Measurements from ENCODE around the gene NUMB.
A peak's percentile ranks its signal among the peaks of the same experiment; 100 is the strongest.

The NUMB gene

DNA sequence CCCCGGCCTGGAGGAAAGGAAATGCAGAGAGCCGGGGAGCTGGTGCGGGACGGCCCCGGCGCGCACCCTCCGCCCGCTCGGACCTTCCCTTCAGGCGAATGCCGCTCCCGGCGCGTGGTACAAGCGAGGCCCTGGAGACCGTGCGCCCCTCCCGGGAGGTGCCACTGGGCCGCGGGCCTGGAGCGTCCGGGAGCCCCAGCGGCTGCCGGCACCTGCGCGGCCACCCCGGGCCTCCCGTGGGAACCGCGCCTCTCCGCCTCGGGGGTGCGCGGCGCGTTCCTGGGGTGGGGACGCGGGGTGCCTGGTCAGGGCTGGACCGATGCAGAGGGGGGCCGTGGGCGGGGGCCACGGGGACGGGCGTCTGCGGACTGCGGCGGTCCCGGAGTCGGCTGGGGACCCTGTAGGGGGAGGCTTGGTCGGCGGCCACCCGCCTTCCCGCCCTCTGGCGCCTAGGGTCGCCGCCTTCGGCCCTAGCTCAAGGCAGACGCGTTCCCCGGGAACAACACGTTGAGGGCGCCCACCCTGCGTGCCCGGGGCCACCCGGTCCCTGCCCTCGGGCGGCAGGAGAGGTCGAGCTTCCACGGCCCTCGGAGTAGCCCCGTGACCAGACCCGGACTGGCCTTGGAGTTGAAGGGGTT, 220.4 kb downstream of the NUMB start:
- Histone ChIP-seq H3K9me3 (ENCODE audit: control insufficient read depth in 2 of 2, low read length in 2 of 2) (no peaks in the 10 kb centered on the region), H3K27ac (ENCODE audit: low read length) (peak overlapping the region; percentile 55), H3K9ac (ENCODE audit: low read length in 2 of 2) (peak overlapping the region; percentile 12 to 62), H3K36me3 (ENCODE audit: control insufficient read depth in 2 of 2, insufficient read depth in 2 of 2, low read length in 2 of 2) (no peaks in the 10 kb centered on the region), H3K27me3 (ENCODE audit: control insufficient read depth in 1 of 2, insufficient read depth in 2 of 2, low read length in 2 of 2) (peaks cover 2 to 4% of the 10 kb centered on the region in 2 donors), H3K4me3 (ENCODE audit: low read length in 2 of 2) (peak overlapping the region; percentile 12 to 73), H3K4me1 (ENCODE audit: control insufficient read depth, insufficient read depth, low read length) (peaks cover 59% of the 10 kb centered on the region)

DNA sequence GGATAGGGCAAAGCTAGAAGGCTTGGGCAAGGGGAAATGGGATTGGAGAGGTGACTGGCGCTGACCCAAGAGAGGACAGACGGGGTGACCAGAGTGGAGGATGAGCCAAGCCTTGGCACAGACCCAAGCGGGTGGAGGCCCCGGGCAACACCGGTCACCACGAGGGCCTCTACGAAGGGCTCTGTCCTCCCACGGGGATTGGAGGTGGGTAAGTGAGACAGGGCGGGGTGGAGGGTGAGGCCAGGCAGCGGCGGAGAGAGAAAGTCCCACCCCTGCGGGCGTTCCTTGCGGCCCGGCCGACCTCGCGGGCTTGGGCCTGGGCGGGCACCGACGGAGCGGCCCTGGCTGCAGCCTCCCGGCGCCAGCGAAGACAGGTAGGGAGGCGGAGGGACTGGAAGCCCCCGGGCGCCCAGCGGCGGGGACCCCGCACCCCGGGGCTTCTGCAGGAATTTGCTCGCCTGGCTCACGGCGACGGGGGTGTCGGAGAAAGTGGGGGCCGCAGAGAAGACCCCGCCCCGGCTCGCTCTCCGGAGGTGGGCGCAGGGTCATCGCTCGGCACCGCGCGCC, 221.0 kb downstream of the NUMB start, which contains the start of gene PAPLN:
PAPLN (plus strand) TSS at position 288 of the 567 bp plus-strand sequence. CDS start 2,273 bp downstream, outside the sequence.
- peaks cover 2 to 4% of the 10 kb centered on the region in 2 donors for H3K27me3 ChIP-seq (ENCODE audit: control insufficient read depth in 1 of 2, insufficient read depth in 2 of 2, low read length in 2 of 2)
- peak within 1 kb of the TSS; percentile 46 to 73 for H3K4me3 ChIP-seq (ENCODE audit: low read length in 2 of 2)
- peak within 1 kb of the TSS; percentile 12 to 62 for H3K9ac ChIP-seq (ENCODE audit: low read length in 2 of 2)
- no peaks in the 10 kb centered on the region for H3K36me3 ChIP-seq (ENCODE audit: control insufficient read depth in 2 of 2, insufficient read depth in 2 of 2, low read length in 2 of 2)
- no peaks in the 10 kb centered on the region for H3K9me3 ChIP-seq (ENCODE audit: control insufficient read depth in 2 of 2, low read length in 2 of 2)
- peak within 1 kb of the TSS; percentile 55 for H3K27ac ChIP-seq (ENCODE audit: low read length)
- peaks cover 62% of the 10 kb centered on the region for H3K4me1 ChIP-seq (ENCODE audit: control insufficient read depth, insufficient read depth, low read length)

DNA sequence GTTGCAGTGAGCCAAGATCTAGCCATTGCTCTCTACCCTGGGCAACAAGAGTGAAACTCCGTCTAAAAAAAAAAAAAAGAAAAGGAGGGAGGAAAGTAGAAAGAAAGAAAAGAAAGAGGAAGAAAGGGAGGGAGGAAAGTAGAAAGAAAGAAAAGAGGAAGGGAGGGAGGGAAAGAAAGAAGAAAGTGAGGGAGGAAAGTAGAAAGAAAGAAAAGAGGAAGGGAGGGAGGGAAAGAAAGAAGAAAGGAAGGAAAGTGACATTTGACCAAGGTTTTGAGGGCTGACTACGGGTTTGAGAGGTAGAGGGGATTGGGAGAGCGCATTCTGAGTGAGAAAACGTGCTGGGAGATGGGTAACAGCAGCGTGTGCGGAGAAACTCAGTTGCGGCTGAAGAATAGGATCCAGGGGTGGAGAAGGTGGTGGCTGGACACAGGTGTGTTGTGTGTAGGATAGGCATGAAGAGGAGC, 221.6 kb downstream of the NUMB start:
- peak overlapping the region; percentile 46 to 73 for H3K4me3 ChIP-seq (ENCODE audit: low read length in 2 of 2)
- H3K9me3 ChIP-seq (ENCODE audit: control insufficient read depth in 2 of 2, low read length in 2 of 2), result no peaks in the 10 kb centered on the region
- peaks cover 2 to 4% of the 10 kb centered on the region in 2 donors for H3K27me3 ChIP-seq (ENCODE audit: control insufficient read depth in 1 of 2, insufficient read depth in 2 of 2, low read length in 2 of 2)
- no peak overlapping the region for H3K27ac ChIP-seq (ENCODE audit: low read length)
- peaks cover 59% of the 10 kb centered on the region for H3K4me1 ChIP-seq (ENCODE audit: control insufficient read depth, insufficient read depth, low read length)
- H3K9ac ChIP-seq (ENCODE audit: low read length in 2 of 2), result no peak overlapping the region
- no peaks in the 10 kb centered on the region for H3K36me3 ChIP-seq (ENCODE audit: control insufficient read depth in 2 of 2, insufficient read depth in 2 of 2, low read length in 2 of 2)

DNA sequence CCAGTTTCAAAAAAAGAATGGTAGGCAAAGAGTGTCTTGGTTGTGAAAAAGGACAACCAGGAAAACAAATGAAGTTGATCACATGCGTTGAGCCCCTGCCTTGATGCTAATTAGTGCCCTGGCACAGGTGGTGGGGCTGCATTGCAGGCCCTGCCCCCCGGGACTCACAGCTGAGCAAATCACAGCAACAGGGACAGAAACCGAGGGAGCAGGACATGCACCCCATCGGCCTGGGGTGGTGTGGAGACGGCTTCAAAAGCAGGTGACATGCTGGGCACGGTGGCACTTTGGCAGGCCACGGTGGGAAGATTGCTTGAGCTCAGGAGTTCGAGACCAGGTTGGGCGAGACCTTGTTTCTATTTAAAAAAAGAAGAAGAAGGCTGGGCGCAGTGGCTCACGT, 222.2 kb downstream of the NUMB start:
- no peaks in the 10 kb centered on the region for H3K9me3 ChIP-seq (ENCODE audit: control insufficient read depth in 2 of 2, low read length in 2 of 2)
- peaks cover 2 to 4% of the 10 kb centered on the region in 2 donors for H3K27me3 ChIP-seq (ENCODE audit: control insufficient read depth in 1 of 2, insufficient read depth in 2 of 2, low read length in 2 of 2)
- H3K4me3 ChIP-seq (ENCODE audit: low read length in 2 of 2), result no peak overlapping the region
- peaks cover 53% of the 10 kb centered on the region for H3K4me1 ChIP-seq (ENCODE audit: control insufficient read depth, insufficient read depth, low read length)
- no peaks in the 10 kb centered on the region for H3K36me3 ChIP-seq (ENCODE audit: control insufficient read depth in 2 of 2, insufficient read depth in 2 of 2, low read length in 2 of 2)
- H3K27ac ChIP-seq (ENCODE audit: low read length), result no peak overlapping the region
- H3K9ac ChIP-seq (ENCODE audit: low read length in 2 of 2), result no peak overlapping the region

DNA sequence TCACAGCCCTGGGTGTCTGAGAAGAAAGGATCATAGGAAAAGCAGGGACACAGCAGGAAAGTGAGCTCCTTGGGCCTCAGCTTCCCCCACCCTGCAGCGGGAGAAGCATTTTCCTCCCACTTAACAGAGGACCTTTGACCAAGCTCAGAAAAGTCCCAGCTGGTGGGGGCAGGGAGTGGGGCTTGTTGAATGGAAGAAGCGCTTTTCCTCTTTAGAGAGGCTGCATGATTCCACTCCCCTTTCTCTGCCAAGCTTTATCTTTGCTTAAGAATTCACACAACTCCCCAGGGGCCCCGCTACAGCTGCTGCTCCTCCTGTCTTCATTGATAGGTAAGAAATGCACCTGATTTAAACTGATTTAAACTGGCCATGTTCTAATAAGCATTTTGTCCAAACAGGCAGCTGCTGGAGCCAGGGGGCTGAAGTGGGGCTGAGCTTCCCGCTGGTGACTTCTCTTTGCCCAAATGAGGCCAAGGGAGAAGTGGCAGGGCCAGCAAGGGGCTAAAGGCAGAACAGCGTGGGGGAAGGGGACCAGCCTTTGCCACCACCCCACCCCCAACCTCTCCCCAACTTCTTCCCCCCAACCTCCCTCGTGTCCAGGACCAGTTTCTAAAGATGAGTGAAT, 222.7 kb downstream of the NUMB start:
- Histone ChIP-seq H3K9me3 (ENCODE audit: control insufficient read depth in 2 of 2, low read length in 2 of 2) (no peaks in the 10 kb centered on the region), H3K9ac (ENCODE audit: low read length in 2 of 2) (no peak overlapping the region), H3K27ac (ENCODE audit: low read length) (no peak overlapping the region), H3K4me3 (ENCODE audit: low read length in 2 of 2) (no peak overlapping the region), H3K27me3 (ENCODE audit: control insufficient read depth in 1 of 2, insufficient read depth in 2 of 2, low read length in 2 of 2) (peaks cover 2 to 4% of the 10 kb centered on the region in 2 donors), H3K36me3 (ENCODE audit: control insufficient read depth in 2 of 2, insufficient read depth in 2 of 2, low read length in 2 of 2) (no peaks in the 10 kb centered on the region), H3K4me1 (ENCODE audit: control insufficient read depth, insufficient read depth, low read length) (peaks cover 49% of the 10 kb centered on the region)

DNA sequence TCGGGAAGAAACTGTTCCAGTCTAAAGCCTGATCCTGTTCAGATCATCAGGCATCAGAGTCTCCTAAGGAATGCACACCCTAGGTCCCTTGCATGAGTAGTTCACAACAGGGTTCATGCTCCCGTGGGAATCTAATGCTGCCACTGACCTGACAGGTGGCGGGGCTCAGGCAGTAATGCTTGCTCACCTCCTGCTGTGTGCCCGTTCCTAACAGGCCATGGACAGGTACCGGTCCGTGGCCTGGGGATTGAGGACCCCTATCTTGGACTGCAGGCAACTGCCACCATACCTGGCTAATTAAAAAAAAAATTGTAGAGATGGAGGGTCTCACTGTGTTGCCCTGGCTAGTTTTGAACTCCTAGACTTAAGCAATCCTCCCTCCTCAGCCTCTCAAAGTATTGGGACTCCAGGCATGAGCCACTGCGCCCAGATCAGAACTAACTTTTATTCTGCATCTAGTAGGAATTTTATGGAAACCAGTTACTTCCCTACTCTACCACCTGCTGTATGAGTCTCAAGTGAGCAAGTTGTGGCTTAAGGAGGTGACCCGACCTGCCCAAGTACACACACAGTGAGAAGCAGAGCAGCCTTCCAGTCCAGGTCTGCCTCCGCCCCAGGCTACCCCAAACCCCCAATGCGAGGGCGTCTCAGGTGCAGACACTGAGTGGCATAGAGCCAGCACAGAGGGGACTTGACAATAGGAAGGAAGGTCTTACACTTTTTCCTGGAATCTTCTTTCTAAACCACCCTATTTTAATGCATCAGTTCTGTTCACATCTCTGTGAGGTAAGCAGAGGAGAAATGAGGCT, 223.6 kb downstream of the NUMB start:
- no peaks in the 10 kb centered on the region for H3K36me3 ChIP-seq (ENCODE audit: control insufficient read depth in 2 of 2, insufficient read depth in 2 of 2, low read length in 2 of 2)
- H3K27me3 ChIP-seq (ENCODE audit: control insufficient read depth in 1 of 2, insufficient read depth in 2 of 2, low read length in 2 of 2), result peaks cover 2 to 4% of the 10 kb centered on the region in 2 donors
- H3K27ac ChIP-seq (ENCODE audit: low read length), result no peak overlapping the region
- no peak overlapping the region for H3K9ac ChIP-seq (ENCODE audit: low read length in 2 of 2)
- H3K4me3 ChIP-seq (ENCODE audit: low read length in 2 of 2), result no peak overlapping the region
- H3K4me1 ChIP-seq (ENCODE audit: control insufficient read depth, insufficient read depth, low read length), result peaks cover 40% of the 10 kb centered on the region
- no peaks in the 10 kb centered on the region for H3K9me3 ChIP-seq (ENCODE audit: control insufficient read depth in 2 of 2, low read length in 2 of 2)

DNA sequence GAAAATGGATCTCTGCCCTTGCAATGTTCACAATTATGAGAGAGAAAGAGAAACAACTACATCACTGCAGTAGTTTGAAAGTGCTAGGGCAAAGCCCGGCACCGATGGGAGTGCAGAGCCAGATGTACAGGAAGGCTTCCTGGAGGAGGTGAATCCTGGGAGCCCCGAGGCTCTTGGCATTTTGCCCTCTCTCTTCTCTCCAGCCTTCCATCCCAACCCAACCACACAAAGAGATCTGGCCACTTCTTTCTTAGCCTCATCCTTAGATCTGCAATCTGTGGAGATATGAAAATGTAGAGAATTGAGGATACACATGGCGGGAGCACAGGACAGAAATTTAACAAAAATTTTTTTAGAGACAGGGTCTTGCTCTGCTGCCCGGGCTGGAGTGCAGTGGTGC, 224.3 kb downstream of the NUMB start:
- peaks cover 35% of the 10 kb centered on the region for H3K4me1 ChIP-seq (ENCODE audit: control insufficient read depth, insufficient read depth, low read length)
- peaks cover 2 to 4% of the 10 kb centered on the region in 2 donors for H3K27me3 ChIP-seq (ENCODE audit: control insufficient read depth in 1 of 2, insufficient read depth in 2 of 2, low read length in 2 of 2)

DNA sequence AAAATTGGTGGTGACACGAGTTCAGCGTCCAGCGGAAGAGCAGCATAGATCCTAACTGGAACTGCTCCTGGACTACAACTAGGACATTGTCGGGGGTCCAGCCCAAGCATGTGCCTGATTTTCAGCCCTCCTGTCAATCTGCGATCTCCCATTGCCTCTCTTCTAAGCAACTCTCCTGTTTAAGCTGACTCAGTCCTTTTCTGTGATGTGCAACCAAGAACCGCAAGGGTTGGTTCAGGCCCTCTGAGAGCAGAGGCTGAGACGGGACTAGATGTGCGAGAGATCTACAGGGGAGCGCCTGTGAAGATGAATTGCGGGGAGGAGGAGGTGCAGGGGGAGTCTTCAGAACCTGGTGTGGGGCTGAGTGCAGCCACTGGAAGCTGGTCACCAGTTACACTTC, 224.8 kb downstream of the NUMB start:
- no peak overlapping the region for H3K27ac ChIP-seq (ENCODE audit: low read length)
- H3K9me3 ChIP-seq (ENCODE audit: control insufficient read depth in 2 of 2, low read length in 2 of 2), result no peaks in the 10 kb centered on the region
- no peaks in the 10 kb centered on the region for H3K36me3 ChIP-seq (ENCODE audit: control insufficient read depth in 2 of 2, insufficient read depth in 2 of 2, low read length in 2 of 2)
- H3K4me3 ChIP-seq (ENCODE audit: low read length in 2 of 2), result no peak overlapping the region
- H3K27me3 ChIP-seq (ENCODE audit: control insufficient read depth in 1 of 2, insufficient read depth in 2 of 2, low read length in 2 of 2), result peaks cover 2 to 4% of the 10 kb centered on the region in 2 donors
- H3K9ac ChIP-seq (ENCODE audit: low read length in 2 of 2), result no peak overlapping the region
- peaks cover 36% of the 10 kb centered on the region for H3K4me1 ChIP-seq (ENCODE audit: control insufficient read depth, insufficient read depth, low read length)

More for the DNA sequence above, 224.3 kb downstream of the NUMB start:
- no peak overlapping the region for H3K4me3 ChIP-seq (ENCODE audit: low read length in 2 of 2)
- H3K9me3 ChIP-seq (ENCODE audit: control insufficient read depth in 2 of 2, low read length in 2 of 2), result no peaks in the 10 kb centered on the region
- no peak overlapping the region for H3K9ac ChIP-seq (ENCODE audit: low read length in 2 of 2)
- H3K27ac ChIP-seq (ENCODE audit: low read length), result no peak overlapping the region
- no peaks in the 10 kb centered on the region for H3K36me3 ChIP-seq (ENCODE audit: control insufficient read depth in 2 of 2, insufficient read depth in 2 of 2, low read length in 2 of 2)

DNA sequence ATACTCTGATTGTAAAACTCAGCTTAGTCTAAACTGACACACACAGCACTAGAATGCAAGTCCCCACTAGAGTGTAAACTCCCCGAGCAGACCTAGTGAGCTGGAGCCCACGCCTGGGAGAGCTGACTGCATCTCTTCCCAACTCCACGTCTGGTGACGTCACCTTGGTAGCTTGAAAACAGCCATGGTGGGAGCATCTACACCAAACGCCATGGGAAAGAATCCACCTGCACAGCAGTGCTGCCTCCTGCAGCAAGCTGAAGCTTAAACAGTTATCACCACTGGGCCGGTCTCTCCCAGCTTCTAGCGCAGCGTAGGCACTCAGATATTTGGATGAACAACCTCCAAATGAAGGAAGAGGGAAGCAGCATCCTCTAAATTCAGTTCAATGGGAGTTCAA, 225.4 kb downstream of the NUMB start:
- Histone ChIP-seq H3K27ac (ENCODE audit: low read length) (no peak overlapping the region), H3K9me3 (ENCODE audit: control insufficient read depth in 2 of 2, low read length in 2 of 2) (no peaks in the 10 kb centered on the region), H3K4me3 (ENCODE audit: low read length in 2 of 2) (no peak overlapping the region), H3K36me3 (ENCODE audit: control insufficient read depth in 2 of 2, insufficient read depth in 2 of 2, low read length in 2 of 2) (no peaks in the 10 kb centered on the region), H3K9ac (ENCODE audit: low read length in 2 of 2) (no peak overlapping the region), H3K4me1 (ENCODE audit: control insufficient read depth, insufficient read depth, low read length) (peaks cover 36% of the 10 kb centered on the region), H3K27me3 (ENCODE audit: control insufficient read depth in 1 of 2, insufficient read depth in 2 of 2, low read length in 2 of 2) (peaks cover 2 to 4% of the 10 kb centered on the region in 2 donors)

DNA sequence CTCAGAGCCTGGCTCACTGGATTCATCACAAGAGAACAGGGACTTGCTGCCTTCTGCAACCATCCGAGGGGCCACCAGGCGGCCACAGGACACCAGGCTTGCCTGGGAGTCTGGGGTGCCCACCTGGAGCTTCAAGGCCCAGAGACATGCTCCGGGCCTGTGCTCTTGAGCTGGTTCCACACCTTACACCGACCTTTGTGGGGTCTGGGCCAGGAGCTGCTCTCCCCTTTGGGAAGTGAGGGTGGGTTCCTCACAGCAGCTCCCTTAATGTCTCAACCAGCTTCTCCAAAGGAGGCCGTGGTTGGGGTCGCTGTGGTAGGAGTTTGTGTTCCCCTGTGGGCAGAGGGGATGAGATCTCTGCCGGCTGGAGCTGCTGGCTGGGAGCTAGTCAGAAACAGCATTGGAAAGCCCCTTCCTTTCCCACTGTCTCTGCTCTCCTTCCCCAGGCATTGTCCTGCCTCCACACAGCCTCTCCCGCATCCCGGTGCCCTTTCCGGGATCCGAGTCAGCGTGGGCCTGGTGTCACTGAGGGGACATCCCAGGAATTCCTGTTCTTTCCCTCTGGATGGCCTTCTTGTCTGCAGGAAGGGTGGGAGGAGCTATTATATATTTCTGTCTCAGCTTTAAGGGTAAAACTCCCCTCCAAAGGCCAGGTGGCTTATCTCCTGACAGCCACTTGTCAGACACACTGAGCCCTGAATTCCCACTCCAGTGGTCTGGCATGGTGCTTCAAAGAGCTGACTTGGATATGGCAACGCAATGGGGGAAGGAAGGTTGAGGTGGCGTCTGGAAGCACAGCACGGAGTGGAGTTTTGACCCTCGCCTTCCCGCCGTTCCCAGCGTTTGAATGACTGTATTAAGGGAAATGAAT, 226.1 kb downstream of the NUMB start:
- Histone ChIP-seq H3K27ac (ENCODE audit: low read length) (no peak overlapping the region), H3K4me1 (ENCODE audit: control insufficient read depth, insufficient read depth, low read length) (peaks cover 33% of the 10 kb centered on the region), H3K36me3 (ENCODE audit: control insufficient read depth in 2 of 2, insufficient read depth in 2 of 2, low read length in 2 of 2) (no peaks in the 10 kb centered on the region), H3K27me3 (ENCODE audit: control insufficient read depth in 1 of 2, insufficient read depth in 2 of 2, low read length in 2 of 2) (peaks cover 0 to 2% of the 10 kb centered on the region in 2 donors), H3K9me3 (ENCODE audit: control insufficient read depth in 2 of 2, low read length in 2 of 2) (no peaks in the 10 kb centered on the region), H3K4me3 (ENCODE audit: low read length in 2 of 2) (no peak overlapping the region), H3K9ac (ENCODE audit: low read length in 2 of 2) (no peak overlapping the region)

Data from stomach smooth muscle (tissue), 2 donors.